HG02981 (cell line): ENCODE results near the gene HIGD1A.

Experiments
- ATAC-seq: cut with Tn5 transposase; IDR thresholded peaks from one replicate; pipeline ENCODE4 v1.9.1; 2021; ENCODE audit warnings: mild to moderate bottlenecking, moderate library complexity; ENCODE audit not compliant: unreplicated experiment

Gene HIGD1A

GRCh38 chr3:42741796-42742195, 62.5 kb downstream of the HIGD1A start:
- no peak for ATAC-seq

- ATAC-seq: no peak
Measured at GRCh38 chr3:42739401-42740158, 64.7 kb downstream of the HIGD1A start.

GRCh38 chr3:42736531-42736930, 67.8 kb downstream of the HIGD1A start:
- ATAC-seq: no peak

- ATAC-seq: no peak
Measured at GRCh38 chr3:42736081-42736480, 68.2 kb downstream of the HIGD1A start.

DNA sequence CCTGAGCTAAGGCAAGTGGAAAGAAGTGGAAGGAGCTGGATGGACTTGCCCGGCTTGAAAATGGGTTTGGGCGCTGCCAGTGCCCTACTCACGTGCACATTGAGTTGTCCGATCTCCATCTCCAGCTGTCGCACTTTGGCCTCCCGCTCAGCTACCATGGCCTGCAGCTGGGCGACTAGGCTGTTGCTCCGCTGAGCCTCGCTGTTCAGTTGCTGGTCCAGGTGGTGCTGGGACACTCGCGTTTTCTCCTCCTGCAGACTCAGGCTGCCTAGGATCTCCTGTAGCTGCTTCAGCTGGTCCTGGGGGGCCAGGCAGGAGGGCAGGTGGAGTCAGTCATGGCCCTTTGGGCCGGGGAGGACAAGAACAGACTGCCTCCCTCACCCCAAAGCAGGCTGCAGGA, 68.7 kb downstream of the HIGD1A start:
- no peak for ATAC-seq

DNA sequence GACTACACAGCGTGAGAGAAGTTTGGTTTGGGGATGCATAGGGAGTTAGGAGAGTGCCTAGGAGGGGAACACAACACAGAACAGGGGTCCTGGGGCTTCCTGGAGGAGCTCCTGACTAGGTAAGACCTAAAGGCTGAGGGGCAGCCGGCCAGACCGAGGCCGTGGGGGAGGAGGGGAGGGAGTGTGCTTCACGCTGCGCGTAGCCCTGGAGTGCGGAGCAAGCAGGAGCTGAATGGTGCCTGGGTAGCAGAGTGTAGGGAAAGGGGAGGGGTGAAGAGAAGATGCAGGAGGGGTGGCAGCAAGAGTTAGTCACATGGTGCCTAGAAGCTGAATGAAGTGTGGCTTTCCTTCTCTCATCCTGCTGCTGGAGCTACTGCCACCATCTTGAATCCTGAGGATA, 69.3 kb downstream of the HIGD1A start:
- no peak for ATAC-seq

GRCh38 chr3:42734263-42734860, 69.9 kb downstream of the HIGD1A start:
- ATAC-seq: no peak

- no peak for ATAC-seq
Measured at GRCh38 chr3:42733501-42734262, 70.6 kb downstream of the HIGD1A start.
